Naive thymus-derived CD4-positive, alpha-beta T cell (primary cell): ENCODE data around the gene MACROD2. TPM values are rescaled to one million over a fixed set of nuclear protein-coding genes. Genes with fewer than 3 reads are reported as not detected.

Experiments
- ATAC-seq: fragments of 150-1000 bp; cut with Tn5 transposase; 2 replicates; pipeline ENCODE4 v1.10.0; 2021; ENCODE audit warnings: mild to moderate bottlenecking, moderate library complexity
- CTCF ChIA-PET: fragments of 350-600 bp; sonication (Branson Sonifier 250); formaldehyde crosslinking; loops from one replicate; lab custom pipeline; 2021; ENCODE audit warnings: antibody characterized with exemption; lab: Charles Lee
- POLR2A ChIA-PET: fragments of 350-600 bp; sonication (Branson Sonifier 250); formaldehyde crosslinking; loops from one replicate; lab custom pipeline; 2021; ENCODE audit warnings: antibody characterized with exemption, inconsistent platforms; lab: Charles Lee
- DNase-seq, 9 donors: peaks; one replicate each; pipeline versions ENCODE4 v3.0.0 to v3.0.0-alpha.2; 2020 to 2022; ENCODE audit warnings: mixed read lengths in 1 of 9
- H3K27ac ChIP-seq: one replicate; pipeline ENCODE4 v1.7.0; 2013; ENCODE audit warnings: mild to moderate bottlenecking, low read depth, low read length, moderate library complexity
- H3K27me3 ChIP-seq, 2 donors: one replicate each; pipeline ENCODE4 v1.7.0; 2013; ENCODE audit warnings: low read length in 2 of 2, mild to moderate bottlenecking in 2 of 2, moderate library complexity in 2 of 2; ENCODE audit not compliant: control insufficient read depth in 2 of 2, insufficient read depth in 2 of 2
- H3K36me3 ChIP-seq, 3 experiments: 1 replicate in 2 of 3; 2 replicates in 1 of 3; pipeline ENCODE4 v1.7.0; 2013; ENCODE audit warnings: low read length in 3 of 3, mild to moderate bottlenecking in 3 of 3, moderate library complexity in 1 of 3; ENCODE audit not compliant: insufficient read depth in 3 of 3, control insufficient read depth in 2 of 3
- H3K4me1 ChIP-seq, 2 donors: one replicate each; pipeline ENCODE4 v1.7.0; 2013; ENCODE audit warnings: low read length in 2 of 2, mild to moderate bottlenecking in 2 of 2, moderate library complexity in 1 of 2; ENCODE audit not compliant: control insufficient read depth in 2 of 2, insufficient read depth in 2 of 2
- H3K4me3 ChIP-seq: 2 replicates; pipeline ENCODE4 v1.7.0; 2013; ENCODE audit warnings: mild to moderate bottlenecking, low read length
- H3K9me3 ChIP-seq, 3 experiments: 1 replicate in 2 of 3; 2 replicates in 1 of 3; pipeline ENCODE4 v1.7.0; 2013; ENCODE audit warnings: low read length in 3 of 3; ENCODE audit not compliant: control insufficient read depth in 2 of 3
- H3K27ac Mint-ChIP-seq, 9 donors: one replicate each; pipeline ENCODE4 v1.8.0; 2020 to 2022; ENCODE audit warnings: mixed read lengths in 9 of 9, mild to moderate bottlenecking in 8 of 9, moderate library complexity in 5 of 9, inconsistent platforms in 2 of 9
- H3K27me3 Mint-ChIP-seq, 5 donors: one replicate each; pipeline ENCODE4 v1.8.0; 2021 to 2022; ENCODE audit warnings: mixed read lengths in 5 of 5, mild to moderate bottlenecking in 1 of 5
- H3K36me3 Mint-ChIP-seq, 5 donors: one replicate each; pipeline ENCODE4 v1.8.0; 2020 to 2022; ENCODE audit warnings: mixed read lengths in 5 of 5, mild to moderate bottlenecking in 3 of 5, inconsistent platforms in 1 of 5
- H3K4me1 Mint-ChIP-seq, 7 donors: one replicate each; pipeline ENCODE4 v1.8.0; 2020 to 2022; ENCODE audit warnings: mixed read lengths in 7 of 7, mild to moderate bottlenecking in 3 of 7, inconsistent platforms in 1 of 7
- H3K4me3 Mint-ChIP-seq, 10 donors: one replicate each; pipeline ENCODE4 v1.8.0; 2020 to 2022; ENCODE audit warnings: mild to moderate bottlenecking in 10 of 10, mixed read lengths in 10 of 10, moderate library complexity in 6 of 10, inconsistent platforms in 2 of 10
- H3K9me3 Mint-ChIP-seq, 11 donors: one replicate each; pipeline ENCODE4 v1.8.0; 2020 to 2022; ENCODE audit warnings: mixed read lengths in 11 of 11, mild to moderate bottlenecking in 4 of 11, inconsistent platforms in 1 of 11, moderate library complexity in 1 of 11
- intact Hi-C, 2 donors: fragments of 100-400 bp; cut with micrococcal nuclease; formaldehyde crosslinking; loops; one replicate each; pipeline ENCODE4 v1.15.1; 2023
- polyA plus RNA-seq, 2 donors: library from polyadenylated mRNA; unstranded; fragments of 300-500 nt; fragmentation: Illumina TruSeq; gene quantifications; one replicate each; pipeline ENCODE4 v1.2.3, GENCODE V29; 2021
- total RNA-seq, 6 experiments: library from RNA in 5 of 6; stranded (reverse) in 5 of 6; gene quantifications; 1 replicate in 5 of 6; 2 replicates in 1 of 6; pipeline ENCODE4 v1.2.3 and lab custom pipeline; 2021 to 2026

Gene MACROD2
- total and polyA plus RNA-seq, 7 experiments from 2014 or later = 0.27 to 0.86 (median 0.34) TPM; not detected in 4

GRCh38 chr20:14913896-14914620, 918.7 kb downstream of the MACROD2 start:
- Histone ChIP-seq H3K27me3 (no peaks in the 10 kb centered on the region), H3K27ac (no peak overlapping the region), H3K4me3 (no peak overlapping the region), H3K36me3 (no peaks in the 10 kb centered on the region), H3K4me1 (no peaks in the 10 kb centered on the region), H3K9me3 (no peaks in the 10 kb centered on the region)
- no peaks in the 10 kb centered on the region for H3K36me3 Mint-ChIP-seq
- H3K27me3 Mint-ChIP-seq = no peaks in the 10 kb centered on the region
- ATAC-seq (no peak), DNase-seq (no peak)
- no peak overlapping the region for H3K27ac Mint-ChIP-seq
- H3K4me1 Mint-ChIP-seq = no peaks in the 10 kb centered on the region
- no peak overlapping the region for H3K4me3 Mint-ChIP-seq
- peaks cover 0 to 11% (median 4%) of the 10 kb centered on the region in 11 donors for H3K9me3 Mint-ChIP-seq
- ChIA-PET POLR2A (no interaction called here), CTCF (no interaction called here)
- intact Hi-C loops = no loop called here

GRCh38 chr20:14914633-14915032, 919.3 kb downstream of the MACROD2 start:
- peaks cover 0 to 11% (median 4%) of the 10 kb centered on the region in 11 donors for H3K9me3 Mint-ChIP-seq
- intact Hi-C loops = no loop called here

GRCh38 chr20:14915356-14915755, 920.0 kb downstream of the MACROD2 start:
- no peak for ATAC-seq
- Histone ChIP-seq H3K27ac (no peak overlapping the region), H3K36me3 (no peaks in the 10 kb centered on the region), H3K4me3 (no peak overlapping the region), H3K9me3 (no peaks in the 10 kb centered on the region), H3K4me1 (no peaks in the 10 kb centered on the region), H3K27me3 (no peaks in the 10 kb centered on the region)
- Mint-ChIP-seq H3K9me3 (peaks cover 0 to 11% (median 4%) of the 10 kb centered on the region in 11 donors), H3K4me3 (no peak overlapping the region), H3K4me1 (no peaks in the 10 kb centered on the region), H3K27me3 (no peaks in the 10 kb centered on the region), H3K36me3 (no peaks in the 10 kb centered on the region), H3K27ac (no peak overlapping the region)
- ChIA-PET POLR2A (no interaction called here), CTCF (no interaction called here)
- intact Hi-C loops = no loop called here
- no peak for DNase-seq

More at GRCh38 chr20:14914633-14915032, 919.3 kb downstream of the MACROD2 start:
- H3K36me3 Mint-ChIP-seq = no peaks in the 10 kb centered on the region
- CTCF ChIA-PET = no interaction called here
- no peak for ATAC-seq
- Histone ChIP-seq H3K27ac (no peak overlapping the region), H3K4me1 (no peaks in the 10 kb centered on the region), H3K4me3 (no peak overlapping the region), H3K36me3 (no peaks in the 10 kb centered on the region), H3K27me3 (no peaks in the 10 kb centered on the region), H3K9me3 (no peaks in the 10 kb centered on the region)
- H3K27ac Mint-ChIP-seq = no peak overlapping the region
- H3K4me1 Mint-ChIP-seq = no peaks in the 10 kb centered on the region
- DNase-seq = no peak
- POLR2A ChIA-PET = no interaction called here
- no peak overlapping the region for H3K4me3 Mint-ChIP-seq
- no peaks in the 10 kb centered on the region for H3K27me3 Mint-ChIP-seq

- H3K27me3 Mint-ChIP-seq = no peaks in the 10 kb centered on the region
- CTCF ChIA-PET = no interaction called here
- DNase-seq = no peak
- Histone ChIP-seq H3K27me3 (no peaks in the 10 kb centered on the region), H3K4me1 (no peaks in the 10 kb centered on the region), H3K4me3 (no peak overlapping the region), H3K9me3 (no peaks in the 10 kb centered on the region), H3K27ac (no peak overlapping the region), H3K36me3 (no peaks in the 10 kb centered on the region)
- H3K27ac Mint-ChIP-seq = no peak overlapping the region
- ATAC-seq = no peak
- H3K4me1 Mint-ChIP-seq = no peaks in the 10 kb centered on the region
- intact Hi-C loops = no loop called here
- peaks cover 0 to 11% (median 4%) of the 10 kb centered on the region in 11 donors for H3K9me3 Mint-ChIP-seq
- POLR2A ChIA-PET = no interaction called here
- H3K4me3 Mint-ChIP-seq = no peak overlapping the region
- H3K36me3 Mint-ChIP-seq = no peaks in the 10 kb centered on the region
Measured at GRCh38 chr20:14916360-14916920, 921.1 kb downstream of the MACROD2 start.

- ATAC-seq = no peak
- intact Hi-C loops = no loop called here
- Mint-ChIP-seq H3K27me3 (no peaks in the 10 kb centered on the region), H3K4me3 (no peak overlapping the region), H3K27ac (no peak overlapping the region), H3K36me3 (no peaks in the 10 kb centered on the region), H3K9me3 (peaks cover 0 to 12% (median 4%) of the 10 kb centered on the region in 11 donors), H3K4me1 (no peaks in the 10 kb centered on the region)
- Histone ChIP-seq H3K9me3 (no peaks in the 10 kb centered on the region), H3K36me3 (no peaks in the 10 kb centered on the region), H3K27me3 (no peaks in the 10 kb centered on the region), H3K4me3 (no peak overlapping the region), H3K27ac (no peak overlapping the region), H3K4me1 (no peaks in the 10 kb centered on the region)
- ChIA-PET POLR2A (no interaction called here), CTCF (no interaction called here)
- no peak for DNase-seq
Measured at GRCh38 chr20:14918281-14918680, 923.0 kb downstream of the MACROD2 start.

GRCh38 chr20:14918976-14919375, 923.7 kb downstream of the MACROD2 start:
- ChIA-PET POLR2A (no interaction called here), CTCF (no interaction called here)
- H3K9me3 Mint-ChIP-seq = peaks cover 0 to 13% (median 4%) of the 10 kb centered on the region in 11 donors
- H3K27me3 ChIP-seq = no peaks in the 10 kb centered on the region
- H3K4me3 Mint-ChIP-seq = no peak overlapping the region
- intact Hi-C loops = no loop called here
- DNase-seq (no peak), ATAC-seq (no peak)
- H3K4me3 ChIP-seq = no peak overlapping the region
- H3K4me1 Mint-ChIP-seq = no peaks in the 10 kb centered on the region
- H3K36me3 ChIP-seq = no peaks in the 10 kb centered on the region
- no peaks in the 10 kb centered on the region for H3K4me1 ChIP-seq
- no peaks in the 10 kb centered on the region for H3K9me3 ChIP-seq
- H3K27ac ChIP-seq = no peak overlapping the region
- no peaks in the 10 kb centered on the region for H3K27me3 Mint-ChIP-seq
- no peak overlapping the region for H3K27ac Mint-ChIP-seq
- H3K36me3 Mint-ChIP-seq = no peaks in the 10 kb centered on the region
